Measurements from ENCODE around the gene KCTD16.

KCTD16 gene

DNA sequence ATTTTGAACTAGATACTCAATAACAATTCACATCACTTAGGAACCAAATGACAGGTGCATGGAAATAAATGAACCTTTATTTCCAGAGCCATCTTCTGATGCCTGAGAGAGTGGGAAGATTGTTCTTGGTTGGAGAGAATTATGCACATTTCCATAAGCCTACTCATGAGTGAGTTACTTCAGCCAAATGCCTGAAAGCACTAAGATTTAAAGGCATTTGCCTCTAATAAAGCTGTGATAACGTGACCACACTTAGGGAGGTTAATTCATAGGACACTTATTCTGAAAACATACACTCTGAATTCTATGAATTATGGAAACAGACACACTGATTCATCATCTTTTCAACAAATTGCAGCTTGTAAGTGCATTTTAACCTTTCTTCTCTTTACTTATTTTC is 40.0 kb downstream of the KCTD16 start:
- DNase-seq: no peak

- DNase-seq: no peak
Measured at GRCh38 chr5:144219869-144220268, 49.2 kb downstream of the KCTD16 start.

GRCh38 chr5:144227363-144227999 is 56.8 kb downstream of the KCTD16 start:
- no peak for DNase-seq

GRCh38 chr5:144230806-144231205 is 60.1 kb downstream of the KCTD16 start:
- no peak for DNase-seq

DNA sequence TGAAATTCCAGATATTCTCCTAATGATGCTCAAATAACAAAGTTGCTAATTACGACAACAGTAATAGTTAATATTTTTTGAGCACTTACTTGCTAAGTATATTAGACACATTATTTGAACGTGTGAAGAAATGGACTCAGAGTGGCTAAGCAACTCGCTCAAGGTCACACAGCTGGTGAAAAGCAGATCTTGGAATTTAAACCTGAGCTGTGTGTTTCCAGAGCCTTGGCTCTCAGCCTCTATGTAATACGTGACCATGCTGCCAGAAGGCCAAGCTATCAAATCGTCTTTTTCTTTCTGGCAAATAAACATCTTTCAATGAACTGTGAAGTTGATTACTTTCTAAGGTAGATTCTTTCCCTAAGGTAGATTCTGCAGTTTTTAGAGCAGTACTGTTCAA is 61.6 kb downstream of the KCTD16 start:
- no peak for DNase-seq

DNA sequence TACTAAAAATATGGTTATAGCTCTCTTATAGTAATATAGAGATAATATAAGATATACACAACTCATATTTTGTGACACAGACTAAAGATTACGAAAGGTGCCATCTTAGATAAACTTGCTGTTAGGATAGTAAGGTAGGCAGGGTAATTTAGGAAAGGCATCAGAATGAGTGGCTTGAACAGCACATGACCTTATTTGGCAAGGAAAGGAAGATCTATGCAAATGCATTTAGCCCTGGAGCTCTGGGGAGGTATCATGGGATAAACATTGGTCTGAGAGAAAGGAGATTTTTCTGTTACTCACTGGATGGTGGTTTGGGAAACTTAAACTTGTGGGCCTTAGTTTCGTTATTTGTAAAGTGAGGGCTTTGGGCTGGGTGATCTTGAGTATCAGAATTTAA is 65.8 kb downstream of the KCTD16 start:
- no peak for DNase-seq

GRCh38 chr5:144237851-144238250 is 67.2 kb downstream of the KCTD16 start:
- DNase-seq: no peak

DNA sequence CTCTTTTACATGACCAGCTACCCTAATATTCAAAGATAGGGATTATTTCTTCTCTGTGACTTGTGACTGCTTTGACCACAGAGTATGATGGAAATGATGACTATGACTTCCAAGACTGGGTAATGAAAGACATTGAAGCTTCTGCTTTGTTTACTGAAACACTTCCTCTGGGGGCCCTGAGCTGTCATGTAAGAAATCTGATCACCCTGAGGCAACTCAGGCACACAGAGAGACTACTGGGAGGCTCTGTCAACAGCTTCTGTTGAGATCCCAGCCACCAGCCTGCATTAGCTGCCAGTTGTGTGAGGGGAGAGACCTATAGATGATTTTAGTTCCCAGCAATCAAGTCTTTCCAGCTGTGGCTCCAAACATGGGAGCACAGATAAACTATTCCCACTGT is 76.5 kb downstream of the KCTD16 start:
- no peak for DNase-seq

GRCh38 chr5:144248015-144248414 is 77.3 kb downstream of the KCTD16 start:
- DNase-seq: no peak

- no peak for DNase-seq
Measured at GRCh38 chr5:144249755-144250464, 79.2 kb downstream of the KCTD16 start.

- no peak for DNase-seq
Measured at GRCh38 chr5:144254552-144254951, 83.9 kb downstream of the KCTD16 start.

- no peak for DNase-seq
Measured at GRCh38 chr5:144260121-144260520, 89.4 kb downstream of the KCTD16 start.

- no peak for DNase-seq
Measured at GRCh38 chr5:144265643-144266247, 95.1 kb downstream of the KCTD16 start.

DNA sequence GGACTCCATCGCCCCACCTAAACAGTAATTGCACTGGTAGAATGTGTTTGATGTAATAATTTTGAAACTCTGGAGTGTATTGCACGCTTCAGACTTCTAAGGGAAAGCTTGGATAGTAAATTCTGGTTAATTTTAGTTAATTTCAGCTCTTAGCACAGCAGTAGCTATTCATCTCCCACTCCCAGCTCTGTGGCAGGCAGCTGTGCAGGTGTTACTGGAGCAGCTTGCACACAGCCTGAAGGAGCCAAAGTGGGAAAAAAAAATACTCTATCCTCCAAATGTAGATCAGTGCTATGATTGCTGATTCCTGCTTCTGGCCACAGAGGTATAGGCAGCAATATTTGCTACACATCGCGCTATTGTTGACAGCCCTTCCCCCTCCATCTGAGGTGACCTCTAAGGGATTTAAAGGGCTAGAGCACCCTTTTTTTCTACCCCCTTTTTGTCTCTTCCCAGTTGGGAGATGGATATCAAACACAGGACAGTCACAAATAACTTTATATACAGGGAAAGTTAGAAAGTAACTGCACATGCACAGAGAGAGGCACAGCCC is 97.4 kb downstream of the KCTD16 start:
- no peak for DNase-seq

- no peak for DNase-seq
Measured at GRCh38 chr5:144273232-144274027, 102.8 kb downstream of the KCTD16 start.

DNA sequence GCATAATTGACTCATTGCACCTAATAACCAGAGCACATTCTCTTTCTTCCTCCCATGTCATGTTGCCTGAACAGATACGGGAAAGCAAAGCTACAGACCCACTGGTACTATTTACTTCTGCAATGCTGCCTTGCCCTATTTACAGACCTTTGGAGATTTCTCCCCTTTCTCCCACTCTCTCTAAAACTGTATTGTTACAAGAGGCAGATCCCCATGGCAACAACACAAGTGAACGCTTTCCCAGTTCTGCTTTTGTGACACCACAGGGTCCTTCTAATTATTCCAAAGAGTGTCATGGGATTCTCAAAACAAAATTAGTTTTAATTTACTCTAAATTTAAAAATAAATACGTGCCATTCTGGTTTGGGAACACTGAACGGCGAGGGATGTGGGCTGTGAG is 104.7 kb downstream of the KCTD16 start:
- no peak for DNase-seq

- DNase-seq: no peak
Measured at GRCh38 chr5:144276034-144276822, 105.6 kb downstream of the KCTD16 start.

GRCh38 chr5:144281784-144282183 is 111.1 kb downstream of the KCTD16 start:
- DNase-seq: no peak

GRCh38 chr5:144284036-144284435 is 113.4 kb downstream of the KCTD16 start:
- DNase-seq: no peak

DNA sequence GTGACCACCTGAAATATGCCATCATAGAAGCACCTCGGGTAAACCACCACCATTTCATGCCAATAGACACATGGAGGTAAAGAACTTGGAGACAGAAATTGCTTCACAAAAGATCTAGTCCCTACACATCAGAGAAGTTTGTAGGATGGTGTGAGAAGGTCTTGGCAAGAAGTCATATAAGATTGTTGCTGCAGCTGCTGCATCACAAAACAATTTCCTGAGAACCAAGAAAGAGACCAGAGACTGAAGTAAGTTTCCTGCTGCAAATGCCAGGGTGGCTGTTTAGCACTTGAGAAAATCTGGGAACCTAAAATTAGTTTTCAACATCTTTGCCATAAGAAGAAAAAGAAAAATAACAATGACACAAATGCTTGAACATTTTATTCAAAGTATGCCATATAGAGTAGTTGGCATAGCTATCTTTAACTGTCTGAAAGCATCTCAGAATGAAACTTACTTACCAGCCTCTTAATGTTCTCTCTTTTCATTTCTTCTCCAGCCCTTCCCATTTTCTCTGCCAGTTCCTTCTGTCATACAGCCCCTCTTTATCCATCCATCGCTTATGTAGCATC is 114.3 kb downstream of the KCTD16 start:
- no peak for DNase-seq

DNA sequence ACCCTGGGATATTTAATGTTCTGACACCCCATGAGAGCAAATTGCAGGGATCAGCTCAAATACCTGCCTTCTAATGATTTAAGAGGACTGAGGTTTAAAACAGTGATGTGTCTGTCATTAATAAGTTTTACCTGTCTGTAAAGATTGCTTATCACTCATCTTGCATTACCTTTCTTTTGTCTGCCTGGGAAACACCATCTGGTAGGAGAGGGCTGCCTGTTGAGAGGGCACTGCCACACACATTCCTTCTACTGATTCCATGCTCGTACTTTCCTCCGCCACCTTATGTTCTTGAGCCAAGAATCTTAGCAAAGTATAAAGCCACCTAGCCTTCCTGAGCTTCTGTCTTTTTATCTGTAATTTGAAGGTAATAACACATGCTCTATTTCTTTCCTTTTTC is 118.6 kb downstream of the KCTD16 start:
- no peak for DNase-seq

- no peak for DNase-seq
Measured at GRCh38 chr5:144292029-144292428, 121.4 kb downstream of the KCTD16 start.

Data from NK-92 treated with Interleukin-12 subunit alpha and Interleukin-12 subunit beta, amount 100 ng/mL, for 24 hours (cell line).